GM12875 (cell line): ENCODE data around the gene UMPS.

Experiments
- H3K4me3 ChIP-seq: one replicate; pipeline ENCODE4 v1.5.1; 2011; ENCODE audit warnings: low read depth, low read length, control low read depth
- CTCF ChIP-seq: IDR thresholded peaks from 2 replicates; pipeline ENCODE4 v1.5.1; 2011; ENCODE audit warnings: low read depth, mild to moderate bottlenecking, control low read depth, inconsistent platforms, low read length, moderate library complexity, borderline replicate concordance; ENCODE audit not compliant: insufficient read depth

The UMPS gene

GRCh38 chr3:124698030-124698770 is 32.1 kb upstream of the UMPS start:
- TF ChIP-seq CTCF, result no peak
- H3K4me3 ChIP-seq, result no peak overlapping the region

- TF ChIP-seq CTCF, result no peak
- no peak overlapping the region for H3K4me3 ChIP-seq
These were observed 31.2 kb upstream of the UMPS start for GRCh38 chr3:124699051-124699450.

DNA sequence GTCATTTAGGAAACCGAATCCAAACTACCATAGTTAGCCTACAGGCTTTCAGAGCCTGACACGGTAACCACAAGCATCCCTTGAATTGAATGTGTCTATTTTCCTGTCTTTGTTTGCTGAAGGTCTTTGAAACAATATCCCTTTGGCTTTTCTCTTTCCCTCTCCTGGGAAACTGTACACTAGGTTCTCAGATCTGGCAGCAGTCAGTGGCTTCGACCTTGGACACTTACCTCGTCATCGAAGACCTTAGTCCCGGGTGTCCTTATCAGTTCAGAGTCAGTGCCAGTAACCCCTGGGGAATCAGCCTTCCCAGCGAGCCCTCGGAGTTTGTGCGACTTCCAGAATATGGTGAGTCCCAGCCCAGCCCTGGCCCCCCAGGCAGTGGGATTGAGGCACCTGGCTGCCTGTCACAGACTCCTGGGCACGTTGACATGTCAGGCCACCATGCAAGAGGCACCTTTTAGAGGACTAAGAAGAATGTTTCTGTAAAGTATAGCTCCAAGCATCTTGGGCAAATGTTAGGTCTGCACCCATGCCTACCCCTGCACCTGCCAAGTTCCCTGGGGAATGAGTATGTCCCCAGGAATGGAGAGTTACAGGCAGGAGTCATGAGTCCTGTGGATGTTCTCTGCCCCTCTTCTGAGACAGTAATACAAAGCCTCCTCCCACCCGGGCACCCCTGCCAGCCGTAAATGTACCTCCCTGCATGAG is 30.4 kb upstream of the UMPS start:
- no peak for TF ChIP-seq CTCF
- H3K4me3 ChIP-seq, result no peak overlapping the region

DNA sequence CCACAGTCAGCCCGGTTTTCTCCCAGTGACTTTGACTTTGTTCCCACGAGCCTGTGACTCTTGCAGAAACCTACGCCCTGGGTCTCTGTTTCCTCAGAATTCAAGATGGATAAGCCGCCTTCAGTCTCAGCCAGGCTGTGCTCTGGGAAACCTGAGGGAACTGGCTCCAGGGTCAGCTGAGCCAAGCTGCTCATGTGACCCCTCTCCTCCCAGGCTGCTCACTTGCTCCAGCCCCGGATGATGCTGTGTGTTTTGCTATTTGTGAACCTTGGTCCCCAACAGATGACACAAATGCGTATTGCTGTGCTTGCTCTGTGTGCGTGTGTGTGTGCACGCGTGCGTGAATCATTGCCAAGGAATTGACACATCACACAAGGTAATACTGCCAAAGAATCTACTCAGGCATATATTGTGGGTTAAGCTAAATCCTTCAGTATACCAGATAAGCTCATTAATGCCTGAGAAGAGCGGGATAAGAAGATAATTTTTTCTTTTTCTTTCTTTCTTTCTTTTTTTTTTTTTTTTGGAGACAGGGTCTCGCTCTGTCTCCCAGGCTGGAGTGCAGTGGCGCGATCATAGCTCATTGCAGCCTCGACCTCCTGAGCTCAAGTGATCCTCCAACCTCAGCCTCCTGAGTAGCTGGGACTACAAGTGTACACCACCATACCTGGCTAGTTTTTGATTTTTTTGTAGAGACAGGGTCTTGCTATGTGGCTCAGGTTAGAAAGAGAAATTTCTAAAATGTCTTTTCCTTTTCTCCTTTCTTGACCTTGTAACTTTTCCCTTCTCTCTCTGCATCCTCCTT is 29.2 kb upstream of the UMPS start:
- H3K4me3 ChIP-seq, result no peak overlapping the region
- no peak for TF ChIP-seq CTCF

DNA sequence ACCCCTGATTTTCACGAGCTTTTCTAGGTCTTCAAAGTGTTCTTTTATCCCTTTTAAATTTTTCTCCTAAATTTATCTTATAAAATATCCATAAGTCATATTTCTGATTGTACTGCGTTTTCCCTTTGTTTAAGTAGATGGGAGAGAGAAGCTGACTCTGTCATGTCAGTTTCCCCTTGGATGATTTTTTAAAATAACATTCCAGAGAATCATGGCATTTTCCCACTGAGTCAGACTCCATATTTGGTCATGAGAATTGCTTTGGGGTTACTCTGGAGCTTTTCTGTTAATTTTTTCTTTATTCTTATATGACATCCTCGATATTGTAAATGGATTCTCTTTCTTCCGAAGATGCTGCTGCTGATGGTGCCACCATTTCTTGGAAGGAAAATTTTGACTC is 28.6 kb upstream of the UMPS start:
- H3K4me3 ChIP-seq, result no peak overlapping the region
- no peak for TF ChIP-seq CTCF

DNA sequence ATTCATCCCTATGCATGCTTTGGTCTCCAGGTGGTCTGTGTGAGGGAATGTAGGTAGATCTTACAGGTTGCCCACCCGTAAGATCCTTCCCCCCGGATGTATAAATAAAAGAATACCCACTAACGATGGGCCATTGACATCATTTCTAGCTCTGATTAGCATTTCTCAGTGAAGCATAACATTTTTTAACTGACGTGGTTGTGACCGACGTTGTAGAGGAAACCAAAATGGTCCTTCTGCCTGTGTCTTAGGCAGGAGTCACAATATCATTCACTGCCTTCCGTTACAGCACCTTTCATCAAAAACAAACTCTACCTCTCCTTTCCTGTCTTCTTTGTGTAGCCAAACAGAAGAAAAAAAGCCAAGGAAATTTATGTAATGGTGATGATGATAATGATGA is 27.3 kb upstream of the UMPS start:
- no peak overlapping the region for H3K4me3 ChIP-seq
- no peak for TF ChIP-seq CTCF
